Measurements from ENCODE around the gene ZNF318.

Gene ZNF318

GRCh38 chr6:43368259-43369160, 937 bp downstream of the ZNF318 start:
- Histone ChIP-seq H3K9me3 (no peaks in the 10 kb centered on the region), H3K27ac (peak overlapping the region; percentile 83 to 88), H3K36me3 (peaks cover 11 to 22% (median 20%) of the 10 kb centered on the region in 3 donors), H3K27me3 (no peaks in the 10 kb centered on the region), H3K4me1 (peaks cover 0 to 26% (median 18%) of the 10 kb centered on the region in 4 donors), H3K4me3 (peak overlapping the region; percentile 78 to 96)
- intact Hi-C loops (cut with DNase I; ENCODE audit: low total_unique reads), result loop anchor here (10.0 kb wide), 1 partner anchor 136 kb away; no protein-coding TSS in a partner anchor
- DNase-seq, result peak; percentile 44 to 74
- TF ChIP-seq, protein P1, sequence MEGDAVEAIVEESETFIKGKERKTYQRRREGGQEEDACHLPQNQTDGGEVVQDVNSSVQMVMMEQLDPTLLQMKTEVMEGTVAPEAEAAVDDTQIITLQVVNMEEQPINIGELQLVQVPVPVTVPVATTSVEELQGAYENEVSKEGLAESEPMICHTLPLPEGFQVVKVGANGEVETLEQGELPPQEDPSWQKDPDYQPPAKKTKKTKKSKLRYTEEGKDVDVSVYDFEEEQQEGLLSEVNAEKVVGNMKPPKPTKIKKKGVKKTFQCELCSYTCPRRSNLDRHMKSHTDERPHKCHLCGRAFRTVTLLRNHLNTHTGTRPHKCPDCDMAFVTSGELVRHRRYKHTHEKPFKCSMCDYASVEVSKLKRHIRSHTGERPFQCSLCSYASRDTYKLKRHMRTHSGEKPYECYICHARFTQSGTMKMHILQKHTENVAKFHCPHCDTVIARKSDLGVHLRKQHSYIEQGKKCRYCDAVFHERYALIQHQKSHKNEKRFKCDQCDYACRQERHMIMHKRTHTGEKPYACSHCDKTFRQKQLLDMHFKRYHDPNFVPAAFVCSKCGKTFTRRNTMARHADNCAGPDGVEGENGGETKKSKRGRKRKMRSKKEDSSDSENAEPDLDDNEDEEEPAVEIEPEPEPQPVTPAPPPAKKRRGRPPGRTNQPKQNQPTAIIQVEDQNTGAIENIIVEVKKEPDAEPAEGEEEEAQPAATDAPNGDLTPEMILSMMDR (IDR thresholded peaks at IDR 0.05), result no peak

DNA sequence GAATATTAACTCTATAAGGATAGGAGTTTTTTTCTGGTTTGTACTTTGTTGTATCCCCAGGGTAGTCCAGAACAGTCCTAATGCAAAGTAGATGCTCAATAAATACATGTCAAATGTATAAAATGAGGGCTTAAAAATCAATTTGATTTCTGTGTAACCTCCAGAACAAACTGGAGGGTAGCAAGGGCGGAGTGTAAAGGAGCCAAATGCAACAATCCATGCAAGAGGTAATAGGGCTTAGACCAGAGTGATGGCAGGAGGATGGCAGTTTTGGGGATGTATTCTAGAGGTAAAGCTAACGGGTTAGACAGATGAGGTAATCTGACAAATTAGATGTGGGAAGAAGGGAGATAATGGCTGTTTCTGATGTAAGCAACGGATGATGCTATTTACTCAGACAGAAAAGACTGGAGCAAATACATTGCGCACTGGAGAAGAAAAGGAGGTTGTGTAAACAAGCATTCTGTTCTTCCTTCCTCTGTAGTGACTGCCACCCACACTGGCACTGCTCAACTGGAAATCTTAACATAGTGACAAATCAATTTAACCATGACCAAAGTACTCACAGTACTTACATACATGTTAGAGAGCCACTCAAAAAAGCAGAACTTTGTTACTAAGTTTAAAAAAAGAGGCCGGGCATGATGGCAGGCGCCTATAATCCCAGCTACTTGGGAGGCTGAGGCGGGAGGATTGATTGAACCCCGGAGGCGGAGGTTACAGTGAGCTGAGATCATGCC, 2.0 kb downstream of the ZNF318 start:
- H3K9me3 ChIP-seq, result no peaks in the 10 kb centered on the region
- H3K27me3 ChIP-seq, result no peaks in the 10 kb centered on the region
- H3K4me1 ChIP-seq, result peaks cover 0 to 26% (median 18%) of the 10 kb centered on the region in 4 donors
- DNase-seq, result no peak
- intact Hi-C loops (cut with DNase I; ENCODE audit: low total_unique reads), result loop anchor here (10.0 kb wide), 1 partner anchor 137 kb away; no protein-coding TSS in a partner anchor
- H3K27ac ChIP-seq, result no peak overlapping the region
- peaks cover 21 to 33% (median 30%) of the 10 kb centered on the region in 3 donors for H3K36me3 ChIP-seq
- TF ChIP-seq, protein P1 (IDR thresholded peaks at IDR 0.05), result no peak
- peak overlapping the region; percentile 78 to 96 for H3K4me3 ChIP-seq

DNA sequence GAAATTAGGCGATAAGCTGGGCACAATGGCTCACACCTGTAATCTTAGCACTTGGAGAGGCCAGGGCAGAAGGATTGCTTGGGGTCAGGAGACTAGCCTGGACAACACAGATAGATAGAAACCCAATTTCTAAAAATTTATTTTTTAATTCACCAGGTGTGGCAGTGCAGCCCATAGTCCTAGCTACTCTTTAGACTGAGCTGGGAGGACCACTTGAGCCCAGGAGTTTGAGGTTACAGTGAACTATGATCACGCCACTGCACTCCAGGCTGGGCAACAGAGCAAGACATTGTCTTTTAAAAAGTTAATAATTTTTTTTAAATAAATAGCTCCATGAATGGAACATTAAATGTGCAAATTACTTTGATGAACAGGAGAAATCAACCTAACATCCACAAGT, 8.2 kb downstream of the ZNF318 start:
- H3K36me3 ChIP-seq, result peaks cover 35 to 92% (median 49%) of the 10 kb centered on the region in 3 donors
- H3K9me3 ChIP-seq, result no peaks in the 10 kb centered on the region
- intact Hi-C loops (cut with DNase I; ENCODE audit: low total_unique reads), result loop anchor here (10.0 kb wide), 1 partner anchor 144 kb away; no protein-coding TSS in a partner anchor
- H3K4me1 ChIP-seq, result peaks cover 0 to 4% (median 0%) of the 10 kb centered on the region in 4 donors
- DNase-seq, result no peak
- no peaks in the 10 kb centered on the region for H3K27me3 ChIP-seq
- H3K4me3 ChIP-seq, result no peak overlapping the region
- TF ChIP-seq, protein P1 (IDR thresholded peaks at IDR 0.05), result no peak
- H3K27ac ChIP-seq, result no peak overlapping the region

- TF ChIP-seq, protein P1 (IDR thresholded peaks at IDR 0.05), result no peak
- Histone ChIP-seq H3K4me1 (no peaks in the 10 kb centered on the region), H3K4me3 (no peak overlapping the region), H3K36me3 (peaks cover 48 to 97% (median 55%) of the 10 kb centered on the region in 3 donors), H3K9me3 (no peaks in the 10 kb centered on the region), H3K27me3 (no peaks in the 10 kb centered on the region), H3K27ac (no peak overlapping the region)
- intact Hi-C loops (cut with DNase I; ENCODE audit: low total_unique reads), result loop anchor here (10.0 kb wide), 1 partner anchor 145 kb away; no protein-coding TSS in a partner anchor
- no peak for DNase-seq
Measured at GRCh38 chr6:43359831-43360230, 9.6 kb downstream of the ZNF318 start.

DNA sequence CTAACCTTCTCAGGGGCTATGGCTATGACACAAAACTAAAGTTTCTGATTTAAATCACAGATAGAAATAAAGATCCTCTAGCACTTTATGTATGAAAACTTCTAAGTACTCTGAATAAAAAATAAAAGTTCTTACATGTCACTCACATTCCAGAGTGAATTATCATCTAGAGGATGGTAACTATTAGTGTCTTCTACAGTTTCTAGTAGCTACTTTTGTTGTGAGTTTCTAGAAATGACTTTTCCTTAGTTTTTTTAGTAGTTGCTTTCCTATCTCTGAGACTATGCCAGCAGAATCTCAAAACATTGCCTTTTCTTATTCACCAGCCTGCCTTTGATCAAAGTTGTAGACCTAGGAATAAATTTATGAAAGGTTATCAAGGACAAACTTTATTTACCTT, 10.1 kb downstream of the ZNF318 start:
- Histone ChIP-seq H3K27ac (no peak overlapping the region), H3K36me3 (peaks cover 50 to 97% (median 55%) of the 10 kb centered on the region in 3 donors), H3K27me3 (no peaks in the 10 kb centered on the region), H3K4me3 (no peak overlapping the region), H3K4me1 (no peaks in the 10 kb centered on the region), H3K9me3 (no peaks in the 10 kb centered on the region)
- no peak for DNase-seq
- intact Hi-C loops (cut with DNase I; ENCODE audit: low total_unique reads), result no loop called here
- TF ChIP-seq, protein P1 (IDR thresholded peaks at IDR 0.05), result no peak

All from tibial artery (tissue), 4 donors.